GM06990 (cell line): ENCODE data around the gene EFCAB11.

Source experiments
- DNase-seq: peaks from one replicate; pipeline ENCODE4 v3.0.0-alpha.2; 2011; ENCODE audit not compliant: insufficient read length; ENCODE audit errors: extremely low read depth
- H3K27me3 ChIP-seq: replicated peaks from 2 replicates; pipeline ENCODE4 v1.6.0; 2011; ENCODE audit warnings: low read length; ENCODE audit not compliant: control insufficient read depth, insufficient read depth
- H3K36me3 ChIP-seq: 2 replicates; pipeline ENCODE4 v1.5.1; 2011; ENCODE audit warnings: low read length; ENCODE audit not compliant: control insufficient read depth, insufficient read depth
- H3K4me3 ChIP-seq: replicated peaks from 2 replicates; pipeline ENCODE4 v1.5.1; 2011; ENCODE audit warnings: low read depth, mild to moderate bottlenecking, control low read depth, low read length
- CTCF ChIP-seq: IDR thresholded peaks from 2 replicates; pipeline ENCODE4 v1.5.1; 2011; ENCODE audit warnings: low read length, control low read depth, mild to moderate bottlenecking, inconsistent platforms; ENCODE audit not compliant: insufficient read depth, poor library complexity, severe bottlenecking

Gene EFCAB11

GRCh38 chr14:89910691-89911009, 43.9 kb downstream of the EFCAB11 start:
- no peak for TF ChIP-seq CTCF
- DNase-seq, result no peak
- Histone ChIP-seq H3K36me3 (no peaks in the 10 kb centered on the region), H3K4me3 (no peak overlapping the region), H3K27me3 (no peaks in the 10 kb centered on the region)

GRCh38 chr14:89909586-89909985, 44.9 kb downstream of the EFCAB11 start:
- no peaks in the 10 kb centered on the region for H3K27me3 ChIP-seq
- H3K36me3 ChIP-seq, result no peaks in the 10 kb centered on the region
- TF ChIP-seq CTCF, result no peak

GRCh38 chr14:89908712-89909450, 45.6 kb downstream of the EFCAB11 start:
- no peak for TF ChIP-seq CTCF
- DNase-seq, result no peak
- H3K27me3 ChIP-seq, result no peaks in the 10 kb centered on the region
- no peaks in the 10 kb centered on the region for H3K36me3 ChIP-seq
- H3K4me3 ChIP-seq, result no peak overlapping the region

More at GRCh38 chr14:89909586-89909985, 44.9 kb downstream of the EFCAB11 start:
- no peak for DNase-seq
- H3K4me3 ChIP-seq, result no peak overlapping the region

- Histone ChIP-seq H3K4me3 (no peak overlapping the region), H3K27me3 (no peaks in the 10 kb centered on the region), H3K36me3 (no peaks in the 10 kb centered on the region)
- no peak for DNase-seq
- TF ChIP-seq CTCF, result no peak
Measured at GRCh38 chr14:89907655-89908054, 46.9 kb downstream of the EFCAB11 start.

- DNase-seq, result no peak
- Histone ChIP-seq H3K4me3 (no peak overlapping the region), H3K36me3 (no peaks in the 10 kb centered on the region), H3K27me3 (no peaks in the 10 kb centered on the region)
- no peak for TF ChIP-seq CTCF
Measured at GRCh38 chr14:89906000-89906399, 48.5 kb downstream of the EFCAB11 start.
